HCT116 (cell line): ENCODE data around the gene ELK4. TPM values are rescaled to one million over a fixed set of nuclear protein-coding genes. Genes with fewer than 3 reads are reported as not detected.

ENCODE experiments used
- ATAC-seq: fragments of 200-7000 bp; cut with Tn5 transposase; 2 replicates; pipeline ENCODE4 v1.9.1; 2020; ENCODE audit warnings: mild to moderate bottlenecking, moderate library complexity
- BruUV-seq: library from RNA; stranded (reverse); fragments of 400-500 nt; replicated peaks from 2 replicates; lab custom pipeline; 2021; lab: Mats Ljungman, UMichigan
- CTCF ChIA-PET: fragments of 300-600 bp; sonication (Branson Sonifier 250); formaldehyde crosslinking; loops from one replicate; lab custom pipeline; 2021; ENCODE audit warnings: antibody characterized with exemption; lab: Charles Lee
- POLR2A ChIA-PET: fragments of 300-600, 350-600 bp; sonication (Branson Sonifier 250); formaldehyde crosslinking; loops from one replicate; lab custom pipeline; 2021; ENCODE audit warnings: antibody characterized with exemption; lab: Charles Lee
- RAD21 ChIA-PET, 2 experiments: fragments of 300-600 bp; sonication (Branson Sonifier 250); formaldehyde crosslinking; loops; one replicate each; lab custom pipeline; 2023; ENCODE audit warnings: low total read pairs in 2 of 2; ENCODE audit not compliant: uncharacterized antibody in 2 of 2, unreplicated experiment in 2 of 2, low non-redundant PET in 1 of 2; lab: Charles Lee
- DNase-seq: peaks from one replicate; pipeline ENCODE4 v3.0.0-alpha.2; 2010; ENCODE audit warnings: low read depth, low spot score
- H2AFZ ChIP-seq: fragments of 200-600 bp; shearing (Covaris generic), sonication (generic); 2 replicates; pipeline ENCODE4 v1.6.1; 2017; ENCODE audit warnings: low read depth, mixed run types, mixed read lengths, antibody characterized with exemption, low read length; ENCODE audit not compliant: poor library complexity, severe bottlenecking
- H3K27ac ChIP-seq: 2 replicates; pipeline ENCODE4 v1.5.1; 2012; ENCODE audit warnings: low read depth, low read length
- H3K27me3 ChIP-seq: fragments of 200-600 bp; sonication (generic); 2 replicates; pipeline ENCODE4 v1.6.1; 2016; ENCODE audit warnings: mixed run types, low read length, mixed read lengths; ENCODE audit not compliant: insufficient read depth
- H3K36me3 ChIP-seq, 2 experiments: fragments of 200-500 bp in 1 of 2; fragments of 200-600 bp in 1 of 2; sonication (Bioruptor generic) in 1 of 2; sonication (generic) in 1 of 2; 2 replicates each; pipeline versions ENCODE4 v1.5.1 to v1.6.1; 2014 to 2016; ENCODE audit warnings: low read length in 2 of 2, inconsistent platforms in 1 of 2, mixed read lengths in 1 of 2, mixed run types in 1 of 2; ENCODE audit not compliant: insufficient read depth in 2 of 2, control insufficient read depth in 1 of 2
- H3K4me1 ChIP-seq, 2 experiments: fragments of 200-600 bp in 1 of 2; sonication (generic) in 1 of 2; 2 replicates each; pipeline versions ENCODE4 v1.5.1 to v1.6.1; 2012 to 2017; ENCODE audit warnings: low read length in 2 of 2, inconsistent platforms in 1 of 2, mild to moderate bottlenecking in 1 of 2, mixed read lengths in 1 of 2, mixed run types in 1 of 2, moderate library complexity in 1 of 2; ENCODE audit not compliant: insufficient read depth in 2 of 2, control insufficient read depth in 1 of 2
- H3K4me2 ChIP-seq: fragments of 200-600 bp; sonication (generic); 2 replicates; pipeline ENCODE4 v1.6.1; 2017; ENCODE audit warnings: mixed run types, low read length, mixed read lengths
- H3K4me3 ChIP-seq, 2 experiments: fragments of 200-600 bp in 1 of 2; sonication (generic) in 1 of 2; replicated peaks in 1 of 2; 2 replicates each; pipeline ENCODE4 v1.5.1; 2011 to 2016; ENCODE audit warnings: low read length in 2 of 2, control low read depth in 1 of 2, low read depth in 1 of 2, mild to moderate bottlenecking in 1 of 2, mixed read lengths in 1 of 2, mixed run types in 1 of 2
- H3K79me2 ChIP-seq: fragments of 200-600 bp; sonication (generic); 2 replicates; pipeline ENCODE4 v1.6.1; 2017; ENCODE audit warnings: mild to moderate bottlenecking, mixed run types, low read length, moderate library complexity, mixed read lengths; ENCODE audit not compliant: insufficient read depth
- H3K9ac ChIP-seq: fragments of 200-600 bp; sonication (generic); 2 replicates; pipeline ENCODE4 v1.6.1; 2016; ENCODE audit warnings: low read length, mixed read lengths
- H3K9me2 ChIP-seq: fragments of 200-600 bp; sonication (generic), shearing (Covaris generic); 2 replicates; pipeline ENCODE4 v1.6.1; 2017; ENCODE audit warnings: mixed run types, mild to moderate bottlenecking, moderate library complexity; ENCODE audit not compliant: insufficient read depth
- H3K9me3 ChIP-seq, 2 experiments: fragments of 200-500 bp in 1 of 2; fragments of 200-600 bp in 1 of 2; sonication (Bioruptor generic) in 1 of 2; sonication (generic) in 1 of 2; 2 replicates each; pipeline ENCODE4 v1.6.1; 2014 to 2017; ENCODE audit warnings: low read length in 2 of 2, mixed read lengths in 2 of 2, inconsistent platforms in 1 of 2, low read depth in 1 of 2, mild to moderate bottlenecking in 1 of 2, mixed run types in 1 of 2, moderate library complexity in 1 of 2; ENCODE audit not compliant: control insufficient read depth in 1 of 2, insufficient read depth in 1 of 2
- H4K20me1 ChIP-seq: fragments of 200-600 bp; sonication (generic), shearing (Covaris generic); 2 replicates; pipeline ENCODE4 v1.6.1; 2017; ENCODE audit warnings: mixed run types, mild to moderate bottlenecking, moderate library complexity; ENCODE audit not compliant: insufficient read depth
- ATF3 ChIP-seq: IDR thresholded peaks from 2 replicates; pipeline ENCODE4 v1.6.1; 2012
- ELF1 ChIP-seq: IDR thresholded peaks from 2 replicates; pipeline ENCODE4 v1.6.1; 2012; ENCODE audit warnings: low read depth, borderline replicate concordance
- EZH2 ChIP-seq: fragments of 200-600 bp; sonication (generic); IDR thresholded peaks from 2 replicates; pipeline ENCODE4 v1.6.1; 2017; ENCODE audit warnings: antibody characterized with exemption, mixed run types
- EZH2phosphoT487 ChIP-seq: fragments of 200-600 bp; IDR thresholded peaks from 2 replicates; pipeline ENCODE4 v1.6.1; 2018; ENCODE audit warnings: antibody characterized with exemption, borderline replicate concordance
- FOSL1 ChIP-seq: IDR thresholded peaks from 2 replicates; pipeline ENCODE4 v1.6.1; 2012; ENCODE audit warnings: low read depth
- POLR2A ChIP-seq: IDR thresholded peaks from 2 replicates; pipeline ENCODE4 v1.7.0; 2011; ENCODE audit warnings: borderline replicate concordance; ENCODE audit not compliant: insufficient read depth, insufficient read length; ENCODE audit errors: extremely low read depth
- POLR2AphosphoS5 ChIP-seq: IDR thresholded peaks from 2 replicates; pipeline ENCODE4 v1.6.1; 2011; ENCODE audit warnings: mild to moderate bottlenecking, low read depth, low read length, moderate library complexity
- SIN3A ChIP-seq: IDR thresholded peaks from 2 replicates; pipeline ENCODE4 v1.6.1; 2012; ENCODE audit warnings: low read depth
- SP1 ChIP-seq: IDR thresholded peaks from 2 replicates; pipeline ENCODE4 v1.6.1; 2012; ENCODE audit warnings: low read depth
- SRF ChIP-seq: IDR thresholded peaks from 2 replicates; pipeline ENCODE4 v1.6.1; 2012; ENCODE audit warnings: low read depth
- YY1 ChIP-seq: IDR thresholded peaks from 2 replicates; pipeline ENCODE4 v1.6.1; 2011; ENCODE audit warnings: low read length, low read depth, moderate library complexity, mild to moderate bottlenecking; ENCODE audit not compliant: insufficient replicate concordance; ENCODE audit errors: extremely low read depth
- ZBTB33 ChIP-seq: IDR thresholded peaks from 2 replicates; pipeline ENCODE4 v1.6.1; 2011; ENCODE audit warnings: mild to moderate bottlenecking, low read length, moderate library complexity; ENCODE audit not compliant: insufficient replicate concordance; ENCODE audit errors: extremely low read depth
- ZFX ChIP-seq: fragments of 450-650 bp; IDR thresholded peaks from 2 replicates; pipeline ENCODE4 v1.6.1; 2017
- ZNF274 ChIP-seq: fragments of 200-500 bp; sonication (Bioruptor generic); IDR thresholded peaks from 2 replicates; pipeline ENCODE4 v1.6.1; 2014; ENCODE audit warnings: mild to moderate bottlenecking, low read depth, low read length, inconsistent platforms
- intact Hi-C: fragments of 100-400 bp; cut with micrococcal nuclease; formaldehyde crosslinking; loops from 2 replicates; pipeline ENCODE4 v1.10.0; 2022
- total RNA-seq: library from RNA; stranded (reverse); gene quantifications from one replicate; pipeline ENCODE4 v1.2.1, GENCODE V29; 2021; ENCODE audit not compliant: unreplicated experiment
- TF ChIP-seq, protein P1 (sequence below), 3 experiments: fragments of 200-600 bp in 1 of 3; sonication (generic) in 1 of 3; IDR thresholded peaks in 2 of 3; conservative IDR thresholded peaks in 1 of 3; 2 replicates each; pipeline ENCODE4 v1.5.1; 2012 to 2017; ENCODE audit warnings: low read depth in 2 of 3, low read length in 2 of 3, antibody characterized with exemption in 1 of 3, borderline replicate concordance in 1 of 3, control low read depth in 1 of 3, mild to moderate bottlenecking in 1 of 3, mixed read lengths in 1 of 3, mixed run types in 1 of 3, moderate library complexity in 1 of 3; ENCODE audit not compliant: insufficient read depth in 1 of 3

Gene ELK4
- total RNA-seq, 1 experiment from 2014 or later = 46.2 TPM

- ChIA-PET RAD21 (no interaction called here), CTCF (interaction anchor here (1.1 kb wide), 1 partner anchor 61 kb away, joined by 3 read pairs; no protein-coding TSS in a partner anchor), POLR2A (no interaction called here)
- no peaks in the 10 kb centered on the region for H4K20me1 ChIP-seq
- no peak overlapping the region for H3K4me3 ChIP-seq
- H3K4me1 ChIP-seq = no peaks in the 10 kb centered on the region
- no peaks in the 10 kb centered on the region for H3K9me2 ChIP-seq
- no TSS peak for BruUV-seq
- ATAC-seq (no peak), DNase-seq (no peak)
- no peak overlapping the region for H2AFZ ChIP-seq
- H3K27ac ChIP-seq = no peak overlapping the region
- no peaks in the 10 kb centered on the region for H3K27me3 ChIP-seq
- no peak overlapping the region for H3K9ac ChIP-seq
- H3K4me2 ChIP-seq = no peak overlapping the region
- H3K9me3 ChIP-seq = no peaks in the 10 kb centered on the region
- no peaks in the 10 kb centered on the region for H3K79me2 ChIP-seq
- no peak for TF ChIP-seq POLR2A
- TF ChIP-seq FOSL1 = no peak
- no peak for TF ChIP-seq SIN3A
- TF ChIP-seq EZH2 = no peak
- TF ChIP-seq YY1 = no peak
- TF ChIP-seq EZH2phosphoT487 = no peak
- no peak for TF ChIP-seq ELF1
- no peak for TF ChIP-seq ZNF274
- no peak for TF ChIP-seq POLR2AphosphoS5
- no peak for TF ChIP-seq ZFX
- TF ChIP-seq SRF = no peak
- TF ChIP-seq ZBTB33 = no peak
- no peak for TF ChIP-seq ATF3
- no peak for TF ChIP-seq SP1
- TF ChIP-seq, protein P1, sequence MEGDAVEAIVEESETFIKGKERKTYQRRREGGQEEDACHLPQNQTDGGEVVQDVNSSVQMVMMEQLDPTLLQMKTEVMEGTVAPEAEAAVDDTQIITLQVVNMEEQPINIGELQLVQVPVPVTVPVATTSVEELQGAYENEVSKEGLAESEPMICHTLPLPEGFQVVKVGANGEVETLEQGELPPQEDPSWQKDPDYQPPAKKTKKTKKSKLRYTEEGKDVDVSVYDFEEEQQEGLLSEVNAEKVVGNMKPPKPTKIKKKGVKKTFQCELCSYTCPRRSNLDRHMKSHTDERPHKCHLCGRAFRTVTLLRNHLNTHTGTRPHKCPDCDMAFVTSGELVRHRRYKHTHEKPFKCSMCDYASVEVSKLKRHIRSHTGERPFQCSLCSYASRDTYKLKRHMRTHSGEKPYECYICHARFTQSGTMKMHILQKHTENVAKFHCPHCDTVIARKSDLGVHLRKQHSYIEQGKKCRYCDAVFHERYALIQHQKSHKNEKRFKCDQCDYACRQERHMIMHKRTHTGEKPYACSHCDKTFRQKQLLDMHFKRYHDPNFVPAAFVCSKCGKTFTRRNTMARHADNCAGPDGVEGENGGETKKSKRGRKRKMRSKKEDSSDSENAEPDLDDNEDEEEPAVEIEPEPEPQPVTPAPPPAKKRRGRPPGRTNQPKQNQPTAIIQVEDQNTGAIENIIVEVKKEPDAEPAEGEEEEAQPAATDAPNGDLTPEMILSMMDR (IDR thresholded peaks at IDR 0.05 in 2 of 3, conservative IDR thresholded peaks at IDR 0.05 in 1 of 3; ENCODE audit: borderline replicate concordance in 1 of 3, insufficient read depth in 1 of 3, low read depth in 2 of 3, low read length in 2 of 3) = no peak
- intact Hi-C loops = no loop called here
- H3K36me3 ChIP-seq = no peaks in the 10 kb centered on the region; a peak in 1 of 4 replicates
Measured at GRCh38 chr1:205652984-205653383, 21.2 kb upstream of the ELK4 start.
